HepG2 (cell line): ENCODE measurements around the gene WDFY1. TPM values are rescaled to one million over a fixed set of nuclear protein-coding genes. Genes with fewer than 3 reads are reported as not detected.

ENCODE experiments used
- AFF4 ChIP-seq: sonication (generic); formaldehyde crosslinking; IDR thresholded peaks from 2 replicates; pipeline ENCODE4 v1.4.0; 2020; ENCODE audit warnings: missing genetic modification reagents
- DDIT3 ChIP-seq: sonication (generic); formaldehyde crosslinking; IDR thresholded peaks from 2 replicates; pipeline ENCODE4 v1.4.0; 2020; ENCODE audit warnings: mild to moderate bottlenecking, missing genetic modification reagents
- FOXC1 ChIP-seq: sonication (generic); formaldehyde crosslinking; IDR thresholded peaks from 2 replicates; pipeline ENCODE4 v1.8.0; 2022; ENCODE audit warnings: mild to moderate bottlenecking, missing genetic modification reagents, borderline replicate concordance
- GRHL1 ChIP-seq: sonication (generic); formaldehyde crosslinking; conservative IDR thresholded peaks from 2 replicates; pipeline ENCODE4 v1.8.0; 2022; ENCODE audit warnings: missing genetic modification reagents
- HMG20A ChIP-seq: IDR thresholded peaks from 2 replicates; pipeline ENCODE4 v1.6.1; 2016; ENCODE audit warnings: borderline replicate concordance
- LRRFIP1 ChIP-seq: sonication (generic); formaldehyde crosslinking; conservative IDR thresholded peaks from 2 replicates; pipeline ENCODE4 v1.4.0; 2020; ENCODE audit warnings: missing genetic modification reagents
- NCOR1 ChIP-seq: fragments of 200-600 bp; sonication (generic); IDR thresholded peaks from 2 replicates; pipeline ENCODE4 v1.7.0; 2017; ENCODE audit warnings: antibody characterized with exemption, low read length, borderline replicate concordance
- PLSCR1 ChIP-seq: sonication (generic); formaldehyde crosslinking; IDR thresholded peaks from 2 replicates; pipeline ENCODE4 v1.5.0; 2020; ENCODE audit warnings: missing genetic modification reagents, mild to moderate bottlenecking, borderline replicate concordance
- RBAK ChIP-seq: sonication (generic); formaldehyde crosslinking; IDR thresholded peaks from 2 replicates; pipeline ENCODE4 v1.5.1; 2020; ENCODE audit warnings: mild to moderate bottlenecking, missing genetic modification reagents
- SAP130 ChIP-seq: IDR thresholded peaks from 2 replicates; pipeline ENCODE4 v1.6.1; 2016; ENCODE audit warnings: low read depth
- SCMH1 ChIP-seq: sonication (generic); formaldehyde crosslinking; IDR thresholded peaks from 2 replicates; pipeline ENCODE4 v1.9.0; 2021; ENCODE audit warnings: missing genetic modification reagents, mild to moderate bottlenecking, borderline replicate concordance
- ZNF143 ChIP-seq: sonication (generic); formaldehyde crosslinking; IDR thresholded peaks from 2 replicates; pipeline ENCODE4 v1.4.0; 2020; ENCODE audit warnings: missing genetic modification reagents
- ZNF317 ChIP-seq: sonication (generic); formaldehyde crosslinking; IDR thresholded peaks from 2 replicates; pipeline ENCODE4 v1.5.0; 2020; ENCODE audit warnings: mild to moderate bottlenecking, missing genetic modification reagents
- ZNF382 ChIP-seq: sonication (generic); formaldehyde crosslinking; IDR thresholded peaks from 2 replicates; pipeline ENCODE4 v1.5.0; 2020; ENCODE audit warnings: missing genetic modification reagents, mild to moderate bottlenecking, borderline replicate concordance
- ZNF414 ChIP-seq: sonication (generic); formaldehyde crosslinking; IDR thresholded peaks from 2 replicates; pipeline ENCODE4 v1.5.0; 2020; ENCODE audit warnings: missing genetic modification reagents
- ZZZ3 ChIP-seq: sonication (generic); formaldehyde crosslinking; IDR thresholded peaks from 2 replicates; pipeline ENCODE4 v1.4.0; 2020; ENCODE audit warnings: missing genetic modification reagents, mild to moderate bottlenecking, borderline replicate concordance
- polyA plus RNA-seq, 8 experiments: library from polyadenylated mRNA; depleted of rRNA in 3 of 8; stranded (reverse) in 7 of 8; unstranded in 1 of 8; fragments of >200 nt; fragmentation: Illumina TruSeq in 4 of 8; extraction: Trizol in 4 of 8; gene quantifications; 2 replicates each; pipeline versions ENCODE4 v1.2.1 to v1.2.3, GENCODE V29; 2011 to 2016; ENCODE audit warnings: low read depth in 4 of 8, missing spikeins in 1 of 8, mixed read lengths in 1 of 8; ENCODE audit not compliant: insufficient read depth in 1 of 8
- total RNA-seq, 5 experiments: library from RNA; depleted of rRNA; stranded (reverse); fragments of >200 nt; fragmentation: Illumina TruSeq; extraction: Trizol; gene quantifications; 2 replicates each; pipeline ENCODE4 v1.2.3, GENCODE V29; 2016; ENCODE audit warnings: low read depth in 1 of 5
- TF ChIP-seq, protein P1 (sequence below): sonication (generic); formaldehyde crosslinking; IDR thresholded peaks from 2 replicates; pipeline ENCODE4 v1.5.0; 2020; ENCODE audit warnings: mild to moderate bottlenecking, missing genetic modification reagents

WDFY1 gene
- total and polyA plus RNA-seq, 2 of the 13 experiments (the other 11 are each of a cell fraction or from before 2014, with no cell fraction given) = 77.0 to 78.4 TPM

DNA sequence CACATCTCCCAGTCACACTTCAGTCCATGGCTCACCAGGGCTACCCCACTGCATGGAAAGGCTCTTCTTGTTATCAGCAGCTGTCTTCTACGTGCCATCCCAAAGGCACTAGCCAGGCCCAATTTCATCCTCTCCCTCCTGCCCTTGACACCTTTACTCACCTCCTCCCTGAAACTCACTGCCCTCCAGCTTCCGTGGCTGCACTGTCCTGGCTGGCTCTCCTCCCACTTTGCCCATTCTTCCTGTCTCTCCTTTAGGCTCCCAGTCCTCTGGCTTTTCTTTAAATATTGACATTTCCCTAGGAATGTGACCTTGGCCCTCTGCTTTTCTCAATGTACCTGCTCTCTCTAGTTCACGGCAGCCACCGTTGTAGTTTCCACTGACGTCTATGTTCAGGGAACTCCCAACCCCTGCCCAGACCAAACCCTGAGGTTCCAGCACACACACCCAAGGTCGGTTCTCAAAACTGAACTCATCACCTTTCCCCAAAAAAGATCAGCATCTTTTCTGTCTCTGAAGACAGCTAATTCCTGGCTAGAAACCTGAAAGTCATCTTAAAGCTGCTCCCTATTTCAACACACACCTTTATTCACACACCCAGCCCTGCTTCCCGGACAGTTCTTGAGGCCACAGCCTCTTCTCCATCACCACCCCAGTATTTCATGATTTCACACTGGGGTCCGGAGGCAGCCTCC is 36.7 kb downstream of the WDFY1 start (continued):
- TF ChIP-seq DDIT3 (CRISPR knock-in tag) (no peak), SCMH1 (CRISPR knock-in tag) (no peak), SAP130 (CRISPR knock-in tag) (peak; percentile 92), ZNF317 (CRISPR knock-in tag) (0 out of 2 replicates have a peak, but pooled peaks have one; percentile 15), RBAK (CRISPR knock-in tag) (no peak), ZNF382 (CRISPR knock-in tag) (no peak), GRHL1 (CRISPR knock-in tag) (no peak), AFF4 (CRISPR knock-in tag) (no peak), FOXC1 (peak; percentile 71), ZNF143 (no peak; the same call in 1 of the 2 replicates), ZZZ3 (CRISPR knock-in tag) (no peak), ZNF414 (CRISPR knock-in tag) (peak; percentile 93; the same call in 1 of the 2 replicates), HMG20A (peak; percentile 97), NCOR1 (peak; percentile 62; the same call in 1 of the 2 replicates), PLSCR1 (CRISPR knock-in tag) (no peak), LRRFIP1 (CRISPR knock-in tag) (no peak)
- TF ChIP-seq, protein P1, sequence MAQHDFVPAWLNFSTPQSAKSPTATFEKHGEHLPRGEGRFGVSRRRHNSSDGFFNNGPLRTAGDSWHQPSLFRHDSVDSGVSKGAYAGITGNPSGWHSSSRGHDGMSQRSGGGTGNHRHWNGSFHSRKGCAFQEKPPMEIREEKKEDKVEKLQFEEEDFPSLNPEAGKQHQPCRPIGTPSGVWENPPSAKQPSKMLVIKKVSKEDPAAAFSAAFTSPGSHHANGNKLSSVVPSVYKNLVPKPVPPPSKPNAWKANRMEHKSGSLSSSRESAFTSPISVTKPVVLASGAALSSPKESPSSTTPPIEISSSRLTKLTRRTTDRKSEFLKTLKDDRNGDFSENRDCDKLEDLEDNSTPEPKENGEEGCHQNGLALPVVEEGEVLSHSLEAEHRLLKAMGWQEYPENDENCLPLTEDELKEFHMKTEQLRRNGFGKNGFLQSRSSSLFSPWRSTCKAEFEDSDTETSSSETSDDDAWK (CRISPR knock-in tag) = no peak
